WERI-Rb-1 (cell line): ENCODE measurements around the gene GJA3.

Experiments
- DNase-seq: peaks from one replicate; pipeline ENCODE4 v3.0.0-alpha.2; 2020
- H3K27ac ChIP-seq: fragments of 250-450 bp; sonication (Bioruptor Pico); 2 replicates; pipeline ENCODE4 v1.5.1; 2020; ENCODE audit warnings: mild to moderate bottlenecking, moderate library complexity
- H3K27me3 ChIP-seq: fragments of 250-450 bp; sonication (Bioruptor Pico); 2 replicates; pipeline ENCODE4 v1.5.1; 2021; ENCODE audit warnings: mild to moderate bottlenecking, low read depth, moderate library complexity; ENCODE audit not compliant: insufficient read depth, severe bottlenecking
- H3K36me3 ChIP-seq: fragments of 250-450 bp; sonication (Bioruptor Pico); 2 replicates; pipeline ENCODE4 v1.5.1; 2020; ENCODE audit warnings: mild to moderate bottlenecking, moderate library complexity
- H3K4me3 ChIP-seq: 2 replicates; pipeline ENCODE4 v1.5.1; 2011; ENCODE audit warnings: low read depth, mild to moderate bottlenecking, control low read depth, low read length
- H3K9me3 ChIP-seq: fragments of 250-450 bp; sonication (Bioruptor Pico); 2 replicates; pipeline ENCODE4 v1.5.1; 2021; ENCODE audit warnings: mild to moderate bottlenecking, moderate library complexity; ENCODE audit not compliant: severe bottlenecking
- TF ChIP-seq, protein P1 (sequence below): IDR thresholded peaks from 2 replicates; pipeline ENCODE4 v1.5.1; 2011; ENCODE audit warnings: low read depth, mild to moderate bottlenecking, control low read depth, inconsistent platforms, low read length

Gene GJA3

DNA sequence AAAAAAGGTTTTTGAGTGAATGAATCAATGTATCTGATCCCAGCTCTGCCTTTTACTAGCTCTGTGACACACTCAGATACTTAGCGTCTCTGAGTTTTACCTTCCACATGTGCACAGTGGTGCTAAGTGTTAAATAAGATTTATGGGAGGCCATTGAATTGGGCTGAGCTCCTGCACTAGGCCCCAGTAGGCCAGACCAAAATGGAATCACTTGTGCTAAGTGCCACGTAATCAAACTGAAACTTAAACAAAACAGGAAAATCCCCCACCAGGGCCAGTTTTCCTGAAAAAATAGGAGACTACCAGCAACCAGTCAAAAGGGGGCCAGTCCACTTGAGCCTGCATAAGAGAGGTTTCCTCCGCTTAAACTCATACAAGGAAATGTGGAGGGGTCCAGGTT is 40.9 kb downstream of the GJA3 start:
- no peak for DNase-seq
- 0 out of 2 replicates have a peak, but pooled peaks cover 5% of the 10 kb centered on the region for H3K36me3 ChIP-seq
- TF ChIP-seq, protein P1, sequence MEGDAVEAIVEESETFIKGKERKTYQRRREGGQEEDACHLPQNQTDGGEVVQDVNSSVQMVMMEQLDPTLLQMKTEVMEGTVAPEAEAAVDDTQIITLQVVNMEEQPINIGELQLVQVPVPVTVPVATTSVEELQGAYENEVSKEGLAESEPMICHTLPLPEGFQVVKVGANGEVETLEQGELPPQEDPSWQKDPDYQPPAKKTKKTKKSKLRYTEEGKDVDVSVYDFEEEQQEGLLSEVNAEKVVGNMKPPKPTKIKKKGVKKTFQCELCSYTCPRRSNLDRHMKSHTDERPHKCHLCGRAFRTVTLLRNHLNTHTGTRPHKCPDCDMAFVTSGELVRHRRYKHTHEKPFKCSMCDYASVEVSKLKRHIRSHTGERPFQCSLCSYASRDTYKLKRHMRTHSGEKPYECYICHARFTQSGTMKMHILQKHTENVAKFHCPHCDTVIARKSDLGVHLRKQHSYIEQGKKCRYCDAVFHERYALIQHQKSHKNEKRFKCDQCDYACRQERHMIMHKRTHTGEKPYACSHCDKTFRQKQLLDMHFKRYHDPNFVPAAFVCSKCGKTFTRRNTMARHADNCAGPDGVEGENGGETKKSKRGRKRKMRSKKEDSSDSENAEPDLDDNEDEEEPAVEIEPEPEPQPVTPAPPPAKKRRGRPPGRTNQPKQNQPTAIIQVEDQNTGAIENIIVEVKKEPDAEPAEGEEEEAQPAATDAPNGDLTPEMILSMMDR = no peak
- H3K4me3 ChIP-seq = no peak overlapping the region
- H3K27me3 ChIP-seq = peaks cover 17% of the 10 kb centered on the region
- no peaks in the 10 kb centered on the region for H3K9me3 ChIP-seq
- H3K27ac ChIP-seq = no peak overlapping the region

DNA sequence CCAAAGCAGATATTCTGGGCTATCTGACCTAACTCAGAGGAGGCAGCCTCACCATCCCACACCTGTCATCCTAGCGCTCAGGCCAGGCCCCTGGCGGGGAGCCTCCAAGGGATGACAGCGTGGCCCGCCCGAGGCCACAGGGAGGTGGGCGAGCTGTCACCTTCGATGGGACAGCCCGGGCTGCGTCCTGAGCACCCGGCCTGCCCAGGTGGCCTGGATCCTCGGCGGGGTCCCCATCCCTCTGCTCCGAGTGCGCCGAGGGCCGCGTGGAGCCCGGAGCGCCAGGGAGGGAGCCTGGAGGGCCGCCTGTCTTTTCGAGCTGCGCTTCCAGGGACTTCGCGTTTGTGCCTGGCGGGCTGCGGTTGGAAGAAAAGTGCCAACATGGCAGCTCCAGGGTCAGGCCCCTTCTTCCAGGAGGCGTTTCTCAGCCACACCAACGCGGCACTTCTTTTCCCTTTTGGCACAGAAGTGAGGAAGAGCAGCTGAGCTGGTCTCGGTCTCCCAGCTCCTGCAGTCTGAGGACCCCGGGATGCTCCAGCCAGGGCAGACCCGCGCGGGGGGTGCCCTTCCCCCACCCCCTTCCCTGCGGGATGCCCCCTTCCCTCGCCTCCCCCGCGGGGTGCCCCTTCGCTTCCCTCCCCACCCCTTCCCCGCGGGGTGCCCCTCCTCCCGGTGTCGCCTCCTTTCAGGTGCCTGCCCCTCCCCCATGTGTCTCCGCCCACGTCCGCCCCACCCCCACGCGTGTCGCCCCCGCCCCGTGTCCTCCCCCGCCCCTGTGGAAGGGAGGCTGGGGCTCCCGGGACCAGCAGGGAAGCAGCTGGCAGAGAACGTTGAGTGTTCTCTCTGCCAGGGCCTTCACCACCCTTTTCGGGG is 42.3 kb downstream of the GJA3 start:
- peak; percentile 80 for DNase-seq
- H3K36me3 ChIP-seq = 0 out of 2 replicates have a peak, but pooled peaks cover 5% of the 10 kb centered on the region
- peaks cover 11% of the 10 kb centered on the region for H3K27me3 ChIP-seq
- TF ChIP-seq, protein P1 = peak; percentile 71
- no peaks in the 10 kb centered on the region for H3K9me3 ChIP-seq
- peak overlapping the region; percentile 50 for H3K4me3 ChIP-seq
- peak overlapping the region; percentile 78 for H3K27ac ChIP-seq

GRCh38 chr13:20116213-20116612 is 44.6 kb downstream of the GJA3 start:
- Histone ChIP-seq H3K27ac (no peak overlapping the region), H3K4me3 (no peak overlapping the region), H3K9me3 (no peaks in the 10 kb centered on the region), H3K36me3 (0 out of 2 replicates have a peak, but pooled peaks cover 5% of the 10 kb centered on the region), H3K27me3 (no peaks in the 10 kb centered on the region)
- peak; percentile 24 for DNase-seq
- TF ChIP-seq, protein P1 = peak; percentile 43

DNA sequence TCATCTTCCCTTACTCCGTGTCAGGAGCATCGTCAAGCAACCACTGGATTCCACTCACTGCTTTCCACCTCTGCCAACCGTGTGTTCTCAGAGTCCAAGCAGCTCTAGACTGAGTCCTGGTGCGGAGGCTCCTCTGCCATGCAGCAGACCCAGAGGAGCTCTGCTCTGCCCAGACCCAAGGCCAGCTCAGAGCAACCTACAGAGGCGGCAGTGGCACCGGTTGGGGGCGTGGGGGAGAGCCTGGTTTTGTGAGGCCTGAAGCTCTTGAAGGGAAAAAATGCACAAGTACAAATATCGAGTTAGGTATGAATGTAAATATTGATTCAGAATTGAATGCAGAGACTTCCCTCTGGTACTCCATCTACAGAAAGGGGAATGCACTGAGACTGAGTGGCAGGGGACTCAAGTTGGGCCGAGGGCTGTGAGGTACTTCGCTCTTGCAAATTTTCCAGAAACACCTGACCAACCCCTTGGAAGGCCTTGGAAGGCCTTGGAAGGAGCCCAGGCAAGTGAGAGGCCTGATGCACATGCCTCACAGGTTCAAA is 46.7 kb downstream of the GJA3 start:
- no peaks in the 10 kb centered on the region for H3K27me3 ChIP-seq

DNA sequence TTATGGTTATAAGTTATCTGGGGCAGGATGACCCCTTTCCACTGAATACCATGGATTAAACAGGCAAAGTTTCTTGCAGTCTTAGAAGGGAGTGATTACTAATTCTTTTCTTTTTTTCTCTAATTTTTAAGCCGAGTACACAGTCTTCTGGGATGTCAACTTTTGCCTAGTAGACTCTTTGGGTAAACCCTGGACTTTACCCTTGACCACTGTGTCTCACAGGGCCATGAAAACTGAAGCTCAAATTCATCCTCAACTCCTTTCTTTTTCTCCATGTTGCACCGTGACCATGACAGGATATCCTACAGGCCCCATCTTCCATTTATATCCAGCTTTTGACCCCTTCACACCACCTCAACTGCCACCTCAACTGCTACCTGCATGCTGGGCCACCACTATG is 51.8 kb downstream of the GJA3 start:
- peaks cover 10% of the 10 kb centered on the region for H3K9me3 ChIP-seq
- TF ChIP-seq, protein P1 = no peak
- H3K27me3 ChIP-seq = no peaks in the 10 kb centered on the region
- no peak for DNase-seq
- H3K36me3 ChIP-seq = no peaks in the 10 kb centered on the region
- H3K27ac ChIP-seq = no peak overlapping the region
- no peak overlapping the region for H3K4me3 ChIP-seq

More for the DNA sequence above, 46.7 kb downstream of the GJA3 start:
- Histone ChIP-seq H3K4me3 (no peak overlapping the region), H3K9me3 (peaks cover 7% of the 10 kb centered on the region), H3K27ac (no peak overlapping the region), H3K36me3 (0 out of 2 replicates have a peak, but pooled peaks cover 4% of the 10 kb centered on the region)
- TF ChIP-seq, protein P1 = no peak
- no peak for DNase-seq
